ENCODE results near the gene NR2F1-AS1.
"Not testable (repeated sequence)": the region's sequence is repeated elsewhere in the genome, so short reads cannot be mapped to it uniquely, and the experiment has no call there.

Gene NR2F1-AS1

GRCh38 chr5:93423300-93423699 lies 157.7 kb downstream of the NR2F1-AS1 start:
- DNase-seq, result no peak

GRCh38 chr5:93422652-93423280 lies 158.3 kb downstream of the NR2F1-AS1 start:
- no peak for DNase-seq

- DNase-seq, result no peak
Measured at GRCh38 chr5:93421987-93422401, 159.0 kb downstream of the NR2F1-AS1 start.

GRCh38 chr5:93421468-93421867 lies 159.6 kb downstream of the NR2F1-AS1 start:
- no peak for DNase-seq

- no peak for DNase-seq
Measured at GRCh38 chr5:93417490-93417889, 163.5 kb downstream of the NR2F1-AS1 start.

GRCh38 chr5:93415819-93416218 lies 165.2 kb downstream of the NR2F1-AS1 start:
- no peak for DNase-seq

GRCh38 chr5:93411716-93412115 lies 169.3 kb downstream of the NR2F1-AS1 start:
- no peak for DNase-seq

- DNase-seq, result no peak
Measured at GRCh38 chr5:93409691-93410090, 171.3 kb downstream of the NR2F1-AS1 start.

- DNase-seq, result peak; percentile 40
Measured at GRCh38 chr5:93407454-93407853, 173.6 kb downstream of the NR2F1-AS1 start.

GRCh38 chr5:93406971-93407401 lies 174.0 kb downstream of the NR2F1-AS1 start:
- DNase-seq, result peak; percentile 34

- no peak for DNase-seq
Measured at GRCh38 chr5:93404246-93404645, 176.8 kb downstream of the NR2F1-AS1 start.

- DNase-seq, result no peak
Measured at GRCh38 chr5:93403141-93403928, 177.7 kb downstream of the NR2F1-AS1 start.

GRCh38 chr5:93402451-93402850 lies 178.6 kb downstream of the NR2F1-AS1 start:
- no peak for DNase-seq

- no peak for DNase-seq
Measured at GRCh38 chr5:93401634-93402213, 179.3 kb downstream of the NR2F1-AS1 start.

- no peak for DNase-seq
Measured at GRCh38 chr5:93399675-93400074, 181.3 kb downstream of the NR2F1-AS1 start.

GRCh38 chr5:93395971-93396379 lies 185.0 kb downstream of the NR2F1-AS1 start:
- no peak for DNase-seq

- DNase-seq, result no peak
Measured at GRCh38 chr5:93395010-93395409, 186.0 kb downstream of the NR2F1-AS1 start.

- DNase-seq, result no peak
Measured at GRCh38 chr5:93394301-93394700, 186.7 kb downstream of the NR2F1-AS1 start.

GRCh38 chr5:93391169-93391568 lies 189.8 kb downstream of the NR2F1-AS1 start:
- DNase-seq, result not testable (repeated sequence)

GRCh38 chr5:93385655-93386054 lies 195.4 kb downstream of the NR2F1-AS1 start:
- DNase-seq, result no peak

- no peak for DNase-seq
Measured at GRCh38 chr5:93384995-93385394, 196.0 kb downstream of the NR2F1-AS1 start.

GRCh38 chr5:93384026-93384425 lies 197.0 kb downstream of the NR2F1-AS1 start:
- DNase-seq, result no peak

- no peak for DNase-seq
Measured at GRCh38 chr5:93382188-93382825, 198.7 kb downstream of the NR2F1-AS1 start.

Measured in left hindlimb (tissue), 1 donor.